Stomach smooth muscle (tissue), 2 donors: ENCODE measurements around the gene DOCK4.

Experiments used
- H3K27ac ChIP-seq: one replicate; pipeline ENCODE4 v1.7.0; 2013; ENCODE audit warnings: mild to moderate bottlenecking, low read length, inconsistent platforms
- H3K27me3 ChIP-seq, 2 donors: one replicate each; pipeline ENCODE4 v1.7.0; 2013; ENCODE audit warnings: low read length in 2 of 2; ENCODE audit not compliant: insufficient read depth in 2 of 2, control insufficient read depth in 1 of 2
- H3K36me3 ChIP-seq, 2 donors: one replicate each; pipeline ENCODE4 v1.7.0; 2013; ENCODE audit warnings: low read length in 2 of 2; ENCODE audit not compliant: control insufficient read depth in 2 of 2, insufficient read depth in 2 of 2
- H3K4me1 ChIP-seq: one replicate; pipeline ENCODE4 v1.7.0; 2013; ENCODE audit warnings: low read length; ENCODE audit not compliant: control insufficient read depth, insufficient read depth
- H3K4me3 ChIP-seq, 2 donors: one replicate each; pipeline ENCODE4 v1.7.0; 2013; ENCODE audit warnings: low read length in 2 of 2
- H3K9ac ChIP-seq, 2 donors: one replicate each; pipeline ENCODE4 v1.7.0; 2013; ENCODE audit warnings: low read length in 2 of 2, mild to moderate bottlenecking in 1 of 2
- H3K9me3 ChIP-seq, 2 donors: one replicate each; pipeline ENCODE4 v1.7.0; 2013; ENCODE audit warnings: low read length in 2 of 2; ENCODE audit not compliant: control insufficient read depth in 2 of 2
- donor health status: healthy.
- donor health status: Pancreatic carcinoma.

Gene DOCK4

GRCh38 chr7:112064627-112065385 lies 141.4 kb downstream of the DOCK4 start:
- H3K4me1 ChIP-seq, result peaks cover 20% of the 10 kb centered on the region
- no peaks in the 10 kb centered on the region for H3K27me3 ChIP-seq
- no peak overlapping the region for H3K27ac ChIP-seq
- no peaks in the 10 kb centered on the region for H3K36me3 ChIP-seq
- no peak overlapping the region for H3K4me3 ChIP-seq
- H3K9me3 ChIP-seq, result no peaks in the 10 kb centered on the region
- H3K9ac ChIP-seq, result no peak overlapping the region

GRCh38 chr7:112063974-112064373 lies 142.2 kb downstream of the DOCK4 start:
- H3K9me3 ChIP-seq, result no peaks in the 10 kb centered on the region

GRCh38 chr7:112061051-112061450 lies 145.1 kb downstream of the DOCK4 start:
- H3K27me3 ChIP-seq, result no peaks in the 10 kb centered on the region
- peak overlapping the region in 1 of 2 donors; percentile 8 for H3K4me3 ChIP-seq
- H3K36me3 ChIP-seq, result no peaks in the 10 kb centered on the region
- H3K9ac ChIP-seq, result no peak overlapping the region
- peak overlapping the region; percentile 53 for H3K27ac ChIP-seq
- H3K9me3 ChIP-seq, result no peaks in the 10 kb centered on the region
- H3K4me1 ChIP-seq, result peaks cover 14% of the 10 kb centered on the region

More at GRCh38 chr7:112063974-112064373, 142.2 kb downstream of the DOCK4 start:
- H3K27ac ChIP-seq, result no peak overlapping the region
- H3K27me3 ChIP-seq, result no peaks in the 10 kb centered on the region
- peaks cover 20% of the 10 kb centered on the region for H3K4me1 ChIP-seq
- H3K9ac ChIP-seq, result no peak overlapping the region
- H3K36me3 ChIP-seq, result no peaks in the 10 kb centered on the region
- no peak overlapping the region for H3K4me3 ChIP-seq

GRCh38 chr7:112060625-112061024 lies 145.6 kb downstream of the DOCK4 start:
- no peaks in the 10 kb centered on the region for H3K9me3 ChIP-seq
- peaks cover 14% of the 10 kb centered on the region for H3K4me1 ChIP-seq
- H3K9ac ChIP-seq, result no peak overlapping the region
- peak overlapping the region in 1 of 2 donors; percentile 8 for H3K4me3 ChIP-seq
- no peaks in the 10 kb centered on the region for H3K36me3 ChIP-seq
- H3K27me3 ChIP-seq, result no peaks in the 10 kb centered on the region
- H3K27ac ChIP-seq, result peak overlapping the region; percentile 53

- H3K27me3 ChIP-seq, result no peaks in the 10 kb centered on the region
- H3K4me1 ChIP-seq, result peaks cover 14% of the 10 kb centered on the region
- no peaks in the 10 kb centered on the region for H3K36me3 ChIP-seq
- H3K9ac ChIP-seq, result no peak overlapping the region
- no peaks in the 10 kb centered on the region for H3K9me3 ChIP-seq
- no peak overlapping the region for H3K4me3 ChIP-seq
- no peak overlapping the region for H3K27ac ChIP-seq
Observed at GRCh38 chr7:112059675-112060074, 146.5 kb downstream of the DOCK4 start.

- no peaks in the 10 kb centered on the region for H3K9me3 ChIP-seq
- no peak overlapping the region for H3K9ac ChIP-seq
- H3K4me1 ChIP-seq, result peaks cover 14% of the 10 kb centered on the region
- H3K27me3 ChIP-seq, result no peaks in the 10 kb centered on the region
- no peak overlapping the region for H3K27ac ChIP-seq
- H3K36me3 ChIP-seq, result no peaks in the 10 kb centered on the region
- no peak overlapping the region for H3K4me3 ChIP-seq
Observed at GRCh38 chr7:112058686-112059085, 147.5 kb downstream of the DOCK4 start.

- no peak overlapping the region for H3K4me3 ChIP-seq
- H3K36me3 ChIP-seq, result no peaks in the 10 kb centered on the region
- peaks cover 14% of the 10 kb centered on the region for H3K4me1 ChIP-seq
- H3K9me3 ChIP-seq, result no peaks in the 10 kb centered on the region
- no peak overlapping the region for H3K27ac ChIP-seq
- no peak overlapping the region for H3K9ac ChIP-seq
- no peaks in the 10 kb centered on the region for H3K27me3 ChIP-seq
Observed at GRCh38 chr7:112056409-112056808, 149.8 kb downstream of the DOCK4 start.

GRCh38 chr7:112053737-112054069 lies 152.5 kb downstream of the DOCK4 start:
- H3K4me1 ChIP-seq, result no peaks in the 10 kb centered on the region
- no peak overlapping the region for H3K4me3 ChIP-seq
- H3K9me3 ChIP-seq, result no peaks in the 10 kb centered on the region
- H3K27ac ChIP-seq, result no peak overlapping the region
- H3K36me3 ChIP-seq, result no peaks in the 10 kb centered on the region
- H3K27me3 ChIP-seq, result no peaks in the 10 kb centered on the region
- H3K9ac ChIP-seq, result no peak overlapping the region

GRCh38 chr7:112052993-112053736 lies 153.0 kb downstream of the DOCK4 start:
- Histone ChIP-seq H3K36me3 (no peaks in the 10 kb centered on the region), H3K9ac (no peak overlapping the region), H3K27me3 (no peaks in the 10 kb centered on the region), H3K27ac (no peak overlapping the region), H3K4me1 (no peaks in the 10 kb centered on the region), H3K9me3 (no peaks in the 10 kb centered on the region), H3K4me3 (no peak overlapping the region)

GRCh38 chr7:112052498-112052897 lies 153.7 kb downstream of the DOCK4 start:
- Histone ChIP-seq H3K4me1 (no peaks in the 10 kb centered on the region), H3K27me3 (no peaks in the 10 kb centered on the region), H3K27ac (no peak overlapping the region)

More at GRCh38 chr7:112052498-112052897, 153.7 kb downstream of the DOCK4 start:
- Histone ChIP-seq H3K4me3 (no peak overlapping the region), H3K36me3 (no peaks in the 10 kb centered on the region), H3K9me3 (peaks cover 0 to 4% of the 10 kb centered on the region in 2 donors), H3K9ac (no peak overlapping the region)
